Measurements from ENCODE around the gene TENM4. TPM values are rescaled to one million over a fixed set of nuclear protein-coding genes. Genes with fewer than 3 reads are reported as not detected.

Gene TENM4
- total and polyA plus RNA-seq, 4 donors = 0.02 to 0.33 (median 0.14) TPM

DNA sequence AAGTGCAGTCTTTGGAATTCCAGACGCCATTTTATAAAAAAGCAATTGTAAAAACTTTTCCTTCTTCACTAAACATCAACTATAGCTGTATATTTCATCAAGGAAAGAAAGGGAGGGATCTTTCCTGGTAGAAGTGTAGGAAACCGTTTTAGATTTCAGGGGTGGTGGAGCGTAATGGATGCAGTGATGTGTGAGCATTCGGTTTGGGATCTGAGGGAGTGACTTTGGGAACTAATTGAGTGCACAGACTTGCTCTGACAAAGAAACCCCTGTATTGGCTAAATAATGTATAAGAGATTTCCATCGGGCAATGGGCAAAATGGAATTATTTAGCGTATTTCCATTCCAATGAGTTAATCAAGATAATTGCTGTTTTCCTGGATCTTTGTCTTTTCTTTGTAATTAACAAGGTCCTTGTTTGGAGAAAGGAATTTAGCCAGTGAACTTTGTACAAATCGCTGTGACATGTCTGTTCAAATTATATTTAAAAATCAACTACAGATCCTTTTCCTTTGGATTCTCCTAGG, 741.2 kb downstream of the TENM4 start:
- Histone ChIP-seq H3K36me3 (ENCODE audit: control insufficient read depth in 4 of 4, insufficient read depth in 3 of 4, low read depth in 1 of 4, low read length in 3 of 4) (no peaks in the 10 kb centered on the region), H3K9me3 (ENCODE audit: control insufficient read depth in 4 of 4, low read length in 3 of 4) (no peaks in the 10 kb centered on the region), H3K4me1 (ENCODE audit: control insufficient read depth in 4 of 4, insufficient read depth in 4 of 4, low read length in 3 of 4) (no peaks in the 10 kb centered on the region), H3K9ac (ENCODE audit: low read depth in 1 of 2, low read length in 2 of 2) (no peak overlapping the region), H3K27me3 (ENCODE audit: control insufficient read depth in 4 of 4, insufficient read depth in 4 of 4, low read length in 3 of 4) (peaks cover 0 to 3% (median 0%) of the 10 kb centered on the region in 4 donors), H3K27ac (ENCODE audit: low read depth in 1 of 2, low read length in 2 of 2) (no peak overlapping the region), H3K4me3 (ENCODE audit: low read depth in 1 of 3, low read length in 3 of 3) (no peak overlapping the region)
- WGBS = 88% methylated on average over 7 of the region's 7 CpGs
- TF ChIP-seq, protein P1, sequence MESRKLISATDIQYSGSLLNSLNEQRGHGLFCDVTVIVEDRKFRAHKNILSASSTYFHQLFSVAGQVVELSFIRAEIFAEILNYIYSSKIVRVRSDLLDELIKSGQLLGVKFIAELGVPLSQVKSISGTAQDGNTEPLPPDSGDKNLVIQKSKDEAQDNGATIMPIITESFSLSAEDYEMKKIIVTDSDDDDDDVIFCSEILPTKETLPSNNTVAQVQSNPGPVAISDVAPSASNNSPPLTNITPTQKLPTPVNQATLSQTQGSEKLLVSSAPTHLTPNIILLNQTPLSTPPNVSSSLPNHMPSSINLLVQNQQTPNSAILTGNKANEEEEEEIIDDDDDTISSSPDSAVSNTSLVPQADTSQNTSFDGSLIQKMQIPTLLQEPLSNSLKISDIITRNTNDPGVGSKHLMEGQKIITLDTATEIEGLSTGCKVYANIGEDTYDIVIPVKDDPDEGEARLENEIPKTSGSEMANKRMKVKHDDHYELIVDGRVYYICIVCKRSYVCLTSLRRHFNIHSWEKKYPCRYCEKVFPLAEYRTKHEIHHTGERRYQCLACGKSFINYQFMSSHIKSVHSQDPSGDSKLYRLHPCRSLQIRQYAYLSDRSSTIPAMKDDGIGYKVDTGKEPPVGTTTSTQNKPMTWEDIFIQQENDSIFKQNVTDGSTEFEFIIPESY (IDR thresholded peaks at IDR 0.05) = no peak
- no peak for TF ChIP-seq JUND (IDR thresholded peaks at IDR 0.05)
- TF ChIP-seq, protein P2, sequence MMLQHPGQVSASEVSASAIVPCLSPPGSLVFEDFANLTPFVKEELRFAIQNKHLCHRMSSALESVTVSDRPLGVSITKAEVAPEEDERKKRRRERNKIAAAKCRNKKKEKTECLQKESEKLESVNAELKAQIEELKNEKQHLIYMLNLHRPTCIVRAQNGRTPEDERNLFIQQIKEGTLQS (IDR thresholded peaks at IDR 0.05) = no peak
- DNase-seq (ENCODE audit: low spot score) = no peak

DNA sequence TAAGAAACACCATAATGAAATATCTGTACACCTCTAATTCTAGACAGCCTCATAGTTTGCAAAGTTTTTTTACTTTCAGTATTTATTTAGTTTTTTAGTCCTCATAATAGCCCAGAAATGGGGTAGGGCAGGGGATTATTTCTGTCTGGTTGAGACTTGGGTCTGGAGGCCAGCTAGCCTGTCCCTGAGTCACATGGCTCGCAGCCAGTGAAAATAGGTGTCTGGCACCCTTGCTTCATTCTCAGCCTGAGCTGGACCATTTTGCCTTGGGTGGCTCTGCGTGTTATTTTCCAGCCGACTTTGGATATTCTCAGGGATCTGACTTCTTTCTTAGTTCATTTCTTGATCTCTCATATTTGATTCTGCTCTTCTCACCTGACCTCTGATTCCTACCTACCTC, 742.2 kb downstream of the TENM4 start:
- TF ChIP-seq EGR1 (IDR thresholded peaks at IDR 0.05; ENCODE audit: low read depth in 2 of 2) = no peak
- TF ChIP-seq, protein P3, sequence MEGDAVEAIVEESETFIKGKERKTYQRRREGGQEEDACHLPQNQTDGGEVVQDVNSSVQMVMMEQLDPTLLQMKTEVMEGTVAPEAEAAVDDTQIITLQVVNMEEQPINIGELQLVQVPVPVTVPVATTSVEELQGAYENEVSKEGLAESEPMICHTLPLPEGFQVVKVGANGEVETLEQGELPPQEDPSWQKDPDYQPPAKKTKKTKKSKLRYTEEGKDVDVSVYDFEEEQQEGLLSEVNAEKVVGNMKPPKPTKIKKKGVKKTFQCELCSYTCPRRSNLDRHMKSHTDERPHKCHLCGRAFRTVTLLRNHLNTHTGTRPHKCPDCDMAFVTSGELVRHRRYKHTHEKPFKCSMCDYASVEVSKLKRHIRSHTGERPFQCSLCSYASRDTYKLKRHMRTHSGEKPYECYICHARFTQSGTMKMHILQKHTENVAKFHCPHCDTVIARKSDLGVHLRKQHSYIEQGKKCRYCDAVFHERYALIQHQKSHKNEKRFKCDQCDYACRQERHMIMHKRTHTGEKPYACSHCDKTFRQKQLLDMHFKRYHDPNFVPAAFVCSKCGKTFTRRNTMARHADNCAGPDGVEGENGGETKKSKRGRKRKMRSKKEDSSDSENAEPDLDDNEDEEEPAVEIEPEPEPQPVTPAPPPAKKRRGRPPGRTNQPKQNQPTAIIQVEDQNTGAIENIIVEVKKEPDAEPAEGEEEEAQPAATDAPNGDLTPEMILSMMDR (IDR thresholded peaks at IDR 0.05; ENCODE audit: low read depth, low read length, missing input control) = no peak
- TF ChIP-seq SP1 (IDR thresholded peaks at IDR 0.05) = no peak
- no peak for TF ChIP-seq JUND (IDR thresholded peaks at IDR 0.05)
- no peak for TF ChIP-seq GABPA (IDR thresholded peaks at IDR 0.05 in 1 of 2, conservative IDR thresholded peaks at IDR 0.05 in 1 of 2)
- TF ChIP-seq, protein P1 (IDR thresholded peaks at IDR 0.05) = no peak
- no peak for TF ChIP-seq TAF1 (conservative IDR thresholded peaks at IDR 0.05)
- TF ChIP-seq HNF4A (conservative IDR thresholded peaks at IDR 0.05) = no peak
- TF ChIP-seq NR2F2 (IDR thresholded peaks at IDR 0.05) = no peak
- TF ChIP-seq YY1 (IDR thresholded peaks at IDR 0.05) = no peak
- TF ChIP-seq, protein P2 (IDR thresholded peaks at IDR 0.05) = no peak
- no peak for TF ChIP-seq FOXA1 (IDR thresholded peaks at IDR 0.05)
- TF ChIP-seq RXRA (IDR thresholded peaks at IDR 0.05) = no peak
- TF ChIP-seq, protein P4, sequence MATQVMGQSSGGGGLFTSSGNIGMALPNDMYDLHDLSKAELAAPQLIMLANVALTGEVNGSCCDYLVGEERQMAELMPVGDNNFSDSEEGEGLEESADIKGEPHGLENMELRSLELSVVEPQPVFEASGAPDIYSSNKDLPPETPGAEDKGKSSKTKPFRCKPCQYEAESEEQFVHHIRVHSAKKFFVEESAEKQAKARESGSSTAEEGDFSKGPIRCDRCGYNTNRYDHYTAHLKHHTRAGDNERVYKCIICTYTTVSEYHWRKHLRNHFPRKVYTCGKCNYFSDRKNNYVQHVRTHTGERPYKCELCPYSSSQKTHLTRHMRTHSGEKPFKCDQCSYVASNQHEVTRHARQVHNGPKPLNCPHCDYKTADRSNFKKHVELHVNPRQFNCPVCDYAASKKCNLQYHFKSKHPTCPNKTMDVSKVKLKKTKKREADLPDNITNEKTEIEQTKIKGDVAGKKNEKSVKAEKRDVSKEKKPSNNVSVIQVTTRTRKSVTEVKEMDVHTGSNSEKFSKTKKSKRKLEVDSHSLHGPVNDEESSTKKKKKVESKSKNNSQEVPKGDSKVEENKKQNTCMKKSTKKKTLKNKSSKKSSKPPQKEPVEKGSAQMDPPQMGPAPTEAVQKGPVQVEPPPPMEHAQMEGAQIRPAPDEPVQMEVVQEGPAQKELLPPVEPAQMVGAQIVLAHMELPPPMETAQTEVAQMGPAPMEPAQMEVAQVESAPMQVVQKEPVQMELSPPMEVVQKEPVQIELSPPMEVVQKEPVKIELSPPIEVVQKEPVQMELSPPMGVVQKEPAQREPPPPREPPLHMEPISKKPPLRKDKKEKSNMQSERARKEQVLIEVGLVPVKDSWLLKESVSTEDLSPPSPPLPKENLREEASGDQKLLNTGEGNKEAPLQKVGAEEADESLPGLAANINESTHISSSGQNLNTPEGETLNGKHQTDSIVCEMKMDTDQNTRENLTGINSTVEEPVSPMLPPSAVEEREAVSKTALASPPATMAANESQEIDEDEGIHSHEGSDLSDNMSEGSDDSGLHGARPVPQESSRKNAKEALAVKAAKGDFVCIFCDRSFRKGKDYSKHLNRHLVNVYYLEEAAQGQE (IDR thresholded peaks at IDR 0.05) = no peak
- TF ChIP-seq, protein P5, sequence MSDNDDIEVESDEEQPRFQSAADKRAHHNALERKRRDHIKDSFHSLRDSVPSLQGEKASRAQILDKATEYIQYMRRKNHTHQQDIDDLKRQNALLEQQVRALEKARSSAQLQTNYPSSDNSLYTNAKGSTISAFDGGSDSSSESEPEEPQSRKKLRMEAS (IDR thresholded peaks at IDR 0.05) = no peak
- TF ChIP-seq RAD21 (IDR thresholded peaks at IDR 0.05) = no peak
- TF ChIP-seq HNF4G (IDR thresholded peaks at IDR 0.05) = no peak
- TF ChIP-seq FOXA2 (IDR thresholded peaks at IDR 0.05) = no peak
- no peak overlapping the region for H3K4me3 ChIP-seq (ENCODE audit: low read depth in 1 of 3, low read length in 3 of 3)
- no peak overlapping the region for H3K9ac ChIP-seq (ENCODE audit: low read depth in 1 of 2, low read length in 2 of 2)
- H3K27ac ChIP-seq (ENCODE audit: low read depth in 1 of 2, low read length in 2 of 2) = no peak overlapping the region
- peaks cover 0 to 3% (median 0%) of the 10 kb centered on the region in 4 donors for H3K27me3 ChIP-seq (ENCODE audit: control insufficient read depth in 4 of 4, insufficient read depth in 4 of 4, low read length in 3 of 4)
- no peaks in the 10 kb centered on the region for H3K4me1 ChIP-seq (ENCODE audit: control insufficient read depth in 4 of 4, insufficient read depth in 4 of 4, low read length in 3 of 4)
- 89% methylated on average over 3 of the region's 3 CpGs for WGBS
- no peaks in the 10 kb centered on the region for H3K36me3 ChIP-seq (ENCODE audit: control insufficient read depth in 4 of 4, insufficient read depth in 3 of 4, low read depth in 1 of 4, low read length in 3 of 4)
- no peaks in the 10 kb centered on the region for H3K9me3 ChIP-seq (ENCODE audit: control insufficient read depth in 4 of 4, low read length in 3 of 4)
- no peak for DNase-seq (ENCODE audit: low spot score)
